HepG2 (cell line): ENCODE data around the gene PDE3A. TPM values are rescaled to one million over a fixed set of nuclear protein-coding genes. Genes with fewer than 3 reads are reported as not detected.

Source experiments
- ATAC-seq: fragments of 200-7000 bp; cut with Tn5 transposase; 3 replicates; pipeline ENCODE4 v1.9.1; 2020; ENCODE audit warnings: mild to moderate bottlenecking, moderate library complexity
- BruUV-seq: library from RNA; stranded (reverse); fragments of 400-500 nt; replicated peaks from 2 replicates; lab custom pipeline; 2021; lab: Mats Ljungman, UMichigan
- CTCF ChIA-PET: fragments of 300-600 bp; formaldehyde crosslinking; extraction: SDS; loops from one replicate; lab custom pipeline; 2021; ENCODE audit warnings: low total read pairs, inconsistent platforms, low intra/inter-chr PET ratio; lab: Yijun Ruan, JAX
- POLR2A ChIA-PET: fragments of 350-600 bp; sonication (Branson Sonifier 250); formaldehyde crosslinking; loops from one replicate; lab custom pipeline; 2020; ENCODE audit warnings: antibody characterized with exemption, inconsistent platforms; lab: Yijun Ruan, JAX
- DNase-seq: peaks from one replicate; pipeline ENCODE4 v3.0.0-alpha.2; 2015; ENCODE audit warnings: low spot score
- FAIRE-seq: peaks from 3 replicates; lab custom pipeline; 2011; peaks lifted over from hg19 to GRCh38; lab: Jason Lieb, UNC
- H2AFZ ChIP-seq: one replicate; pipeline ENCODE4 v1.6.1; 2011; ENCODE audit warnings: low read length, inconsistent platforms
- H3K27ac ChIP-seq: fragments of 300-600 bp; 3 replicates; pipeline ENCODE4 v1.8.0; 2011; ENCODE audit warnings: mixed run types, mild to moderate bottlenecking, mixed read lengths, low read length, inconsistent platforms; ENCODE audit not compliant: insufficient read depth; ENCODE audit errors: extremely low read length
- H3K27me3 ChIP-seq, 2 experiments: fragments of 200-600 bp in 1 of 2; 2 replicates in 1 of 2; 3 replicates in 1 of 2; pipeline versions ENCODE4 v1.6.0 to v1.8.0; 2011; ENCODE audit warnings: low read length in 2 of 2, mild to moderate bottlenecking in 2 of 2, moderate library complexity in 2 of 2, inconsistent platforms in 1 of 2; ENCODE audit not compliant: insufficient read depth in 2 of 2, control insufficient read depth in 1 of 2
- H3K36me3 ChIP-seq, 2 experiments: fragments of 200-600 bp in 1 of 2; replicated peaks in 1 of 2; 2 replicates in 1 of 2; 3 replicates in 1 of 2; pipeline versions ENCODE4 v1.5.1 to v1.8.0; 2011; ENCODE audit warnings: low read length in 2 of 2, inconsistent platforms in 1 of 2; ENCODE audit not compliant: insufficient read depth in 2 of 2, control insufficient read depth in 1 of 2
- H3K4me1 ChIP-seq: 2 replicates; pipeline ENCODE4 v1.5.1; 2012; ENCODE audit warnings: low read length, inconsistent platforms; ENCODE audit not compliant: insufficient read depth
- H3K4me2 ChIP-seq: 2 replicates; pipeline ENCODE4 v1.6.0; 2011; ENCODE audit warnings: low read depth, low read length, inconsistent platforms
- H3K4me3 ChIP-seq, 3 experiments: fragments of 200-600 bp in 1 of 3; sonication (generic), shearing (Covaris generic) in 1 of 3; replicated peaks in 1 of 3; 2 replicates each; pipeline ENCODE4 v1.5.1; 2011 to 2016; ENCODE audit warnings: low read length in 3 of 3, inconsistent platforms in 2 of 3, low read depth in 2 of 3, mild to moderate bottlenecking in 2 of 3, control low read depth in 1 of 3, mixed read lengths in 1 of 3; ENCODE audit not compliant: insufficient read depth in 1 of 3
- H3K79me2 ChIP-seq: one replicate; pipeline ENCODE4 v1.6.1; 2011; ENCODE audit warnings: low read length, inconsistent platforms; ENCODE audit not compliant: insufficient read depth
- H3K9ac ChIP-seq: 2 replicates; pipeline ENCODE4 v1.6.0; 2011; ENCODE audit warnings: mild to moderate bottlenecking, low read depth, low read length, inconsistent platforms; ENCODE audit not compliant: insufficient read depth
- H3K9me3 ChIP-seq: 2 replicates; pipeline ENCODE4 v1.5.1; 2012; ENCODE audit warnings: mild to moderate bottlenecking, low read length
- H4K20me1 ChIP-seq: 2 replicates; pipeline ENCODE4 v1.6.0; 2011; ENCODE audit warnings: inconsistent platforms, mild to moderate bottlenecking, low read length, moderate library complexity; ENCODE audit not compliant: insufficient read depth
- FOXM1 ChIP-seq: sonication (generic); formaldehyde crosslinking; IDR thresholded peaks from 2 replicates; pipeline ENCODE4 v1.5.0; 2020; ENCODE audit warnings: missing genetic modification reagents
- HNF4A ChIP-seq: sonication (generic); formaldehyde crosslinking; IDR thresholded peaks from 2 replicates; pipeline ENCODE4 v1.4.0; 2020; ENCODE audit warnings: missing genetic modification reagents
- NONO ChIP-seq, 2 experiments: fragments of 450-650 bp in 1 of 2; sonication (generic) in 1 of 2; formaldehyde crosslinking in 1 of 2; IDR thresholded peaks in 1 of 2; conservative IDR thresholded peaks in 1 of 2; 2 replicates each; pipeline versions ENCODE4 v1.6.1 to v1.8.0; 2017 to 2022; ENCODE audit warnings: mild to moderate bottlenecking in 1 of 2, missing genetic modification reagents in 1 of 2, moderate library complexity in 1 of 2
- ZNF75D ChIP-seq: sonication (generic); formaldehyde crosslinking; IDR thresholded peaks from 2 replicates; pipeline ENCODE4 v1.8.1; 2023; ENCODE audit warnings: missing genetic modification reagents, mild to moderate bottlenecking, borderline replicate concordance
- WGBS: methylation state at CpG from one replicate; pipeline ENCODE4 v1.1.6; 2017; ENCODE audit warnings: low lambda C conversion rate; 5-methylcytosine and 5-hydroxymethylcytosine counted together
- in situ Hi-C: cut with HindIII; loops from 2 replicates; pipeline ENCODE4 v1.10.0; 2017; ENCODE audit warnings: low pct_unique_long_range_greater_than_20kb; ENCODE audit not compliant: extremely low pct_ligation_motif_present
- intact Hi-C: fragments of 100-400 bp; cut with micrococcal nuclease; formaldehyde crosslinking; loops from one replicate; pipeline ENCODE4 v1.10.0; 2022; ENCODE audit not compliant: unreplicated experiment
- polyA plus RNA-seq, 8 experiments: library from polyadenylated mRNA; depleted of rRNA in 3 of 8; stranded (reverse) in 7 of 8; unstranded in 1 of 8; fragments of >200 nt; fragmentation: Illumina TruSeq in 4 of 8; extraction: Trizol in 4 of 8; gene quantifications; 2 replicates each; pipeline versions ENCODE4 v1.2.1 to v1.2.3, GENCODE V29; 2011 to 2016; ENCODE audit warnings: low read depth in 4 of 8, missing spikeins in 1 of 8, mixed read lengths in 1 of 8; ENCODE audit not compliant: insufficient read depth in 1 of 8
- total RNA-seq, 5 experiments: library from RNA; depleted of rRNA; stranded (reverse); fragments of >200 nt; fragmentation: Illumina TruSeq; extraction: Trizol; gene quantifications; 2 replicates each; pipeline ENCODE4 v1.2.3, GENCODE V29; 2016; ENCODE audit warnings: low read depth in 1 of 5
- TF ChIP-seq, protein P1 (sequence below): sonication (generic); formaldehyde crosslinking; IDR thresholded peaks from 2 replicates; pipeline ENCODE4 v1.4.0; 2020; ENCODE audit warnings: low read depth, missing genetic modification reagents
- TF ChIP-seq, protein P2 (sequence below): sonication (generic); formaldehyde crosslinking; IDR thresholded peaks from 2 replicates; pipeline ENCODE4 v1.8.0; 2022; ENCODE audit warnings: mild to moderate bottlenecking, missing genetic modification reagents, moderate library complexity
- TF ChIP-seq, protein P3 (sequence below): sonication (generic); formaldehyde crosslinking; IDR thresholded peaks from 2 replicates; pipeline ENCODE4 v1.4.0; 2020; ENCODE audit warnings: missing genetic modification reagents
- TF ChIP-seq, protein P4 (sequence below): sonication (generic); formaldehyde crosslinking; IDR thresholded peaks from 2 replicates; pipeline ENCODE4 v1.5.1; 2020; ENCODE audit warnings: mild to moderate bottlenecking, missing genetic modification reagents
- TF ChIP-seq, protein P5 (sequence below): sonication (generic); formaldehyde crosslinking; IDR thresholded peaks from 2 replicates; pipeline ENCODE4 v1.8.0; 2022; ENCODE audit warnings: missing genetic modification reagents, mild to moderate bottlenecking, inconsistent platforms, borderline replicate concordance
- TF ChIP-seq, protein P6 (sequence below): sonication (generic); formaldehyde crosslinking; conservative IDR thresholded peaks from 2 replicates; pipeline ENCODE4 v1.8.0; 2022; ENCODE audit warnings: mild to moderate bottlenecking, moderate library complexity, missing genetic modification reagents

Gene PDE3A
- total and polyA plus RNA-seq, 2 of the 13 experiments (the other 11 are each of a cell fraction or from before 2014, with no cell fraction given) = 0.77 to 1.5 TPM

DNA sequence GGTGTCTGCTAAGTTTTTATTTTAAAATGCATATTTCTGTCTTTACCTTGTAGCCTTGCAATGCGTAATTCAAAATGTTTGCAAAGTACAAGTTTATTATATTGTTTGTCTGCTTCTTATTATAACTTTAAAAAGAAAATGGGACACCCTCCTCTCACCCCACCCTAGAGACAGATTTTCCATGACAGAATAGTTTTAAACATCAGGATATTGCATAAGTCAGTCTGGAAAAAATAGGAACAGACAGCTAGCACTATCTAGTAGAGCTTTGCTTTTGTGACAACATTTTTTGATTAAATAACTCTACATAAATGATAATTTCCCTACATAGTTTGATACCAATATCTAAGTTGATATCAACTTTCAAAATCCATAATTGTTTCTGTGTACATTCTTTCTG, 71.3 kb downstream of the PDE3A start:
- intact Hi-C loops = no loop called here
- ATAC-seq = no peak
- no peaks in the 10 kb centered on the region for H3K36me3 ChIP-seq
- no peak for FAIRE-seq
- in situ Hi-C loops = no loop called here
- H4K20me1 ChIP-seq = no peaks in the 10 kb centered on the region
- 3% methylated on average over 1 of the region's 1 CpG for WGBS
- no peak overlapping the region for H3K4me2 ChIP-seq
- H3K79me2 ChIP-seq = no peaks in the 10 kb centered on the region
- BruUV-seq = no TSS peak
- CTCF ChIA-PET = no interaction called here
- POLR2A ChIA-PET = no interaction called here
- no peak overlapping the region for H2AFZ ChIP-seq
- H3K9me3 ChIP-seq = no peaks in the 10 kb centered on the region
- no peak for DNase-seq
- H3K4me1 ChIP-seq = no peaks in the 10 kb centered on the region
- no peak overlapping the region for H3K9ac ChIP-seq
- H3K4me3 ChIP-seq = no peak overlapping the region
- H3K27me3 ChIP-seq = no peaks in the 10 kb centered on the region
- H3K27ac ChIP-seq = no peak overlapping the region
- TF ChIP-seq HNF4A (CRISPR knock-in tag) = no peak
- TF ChIP-seq, protein P1, sequence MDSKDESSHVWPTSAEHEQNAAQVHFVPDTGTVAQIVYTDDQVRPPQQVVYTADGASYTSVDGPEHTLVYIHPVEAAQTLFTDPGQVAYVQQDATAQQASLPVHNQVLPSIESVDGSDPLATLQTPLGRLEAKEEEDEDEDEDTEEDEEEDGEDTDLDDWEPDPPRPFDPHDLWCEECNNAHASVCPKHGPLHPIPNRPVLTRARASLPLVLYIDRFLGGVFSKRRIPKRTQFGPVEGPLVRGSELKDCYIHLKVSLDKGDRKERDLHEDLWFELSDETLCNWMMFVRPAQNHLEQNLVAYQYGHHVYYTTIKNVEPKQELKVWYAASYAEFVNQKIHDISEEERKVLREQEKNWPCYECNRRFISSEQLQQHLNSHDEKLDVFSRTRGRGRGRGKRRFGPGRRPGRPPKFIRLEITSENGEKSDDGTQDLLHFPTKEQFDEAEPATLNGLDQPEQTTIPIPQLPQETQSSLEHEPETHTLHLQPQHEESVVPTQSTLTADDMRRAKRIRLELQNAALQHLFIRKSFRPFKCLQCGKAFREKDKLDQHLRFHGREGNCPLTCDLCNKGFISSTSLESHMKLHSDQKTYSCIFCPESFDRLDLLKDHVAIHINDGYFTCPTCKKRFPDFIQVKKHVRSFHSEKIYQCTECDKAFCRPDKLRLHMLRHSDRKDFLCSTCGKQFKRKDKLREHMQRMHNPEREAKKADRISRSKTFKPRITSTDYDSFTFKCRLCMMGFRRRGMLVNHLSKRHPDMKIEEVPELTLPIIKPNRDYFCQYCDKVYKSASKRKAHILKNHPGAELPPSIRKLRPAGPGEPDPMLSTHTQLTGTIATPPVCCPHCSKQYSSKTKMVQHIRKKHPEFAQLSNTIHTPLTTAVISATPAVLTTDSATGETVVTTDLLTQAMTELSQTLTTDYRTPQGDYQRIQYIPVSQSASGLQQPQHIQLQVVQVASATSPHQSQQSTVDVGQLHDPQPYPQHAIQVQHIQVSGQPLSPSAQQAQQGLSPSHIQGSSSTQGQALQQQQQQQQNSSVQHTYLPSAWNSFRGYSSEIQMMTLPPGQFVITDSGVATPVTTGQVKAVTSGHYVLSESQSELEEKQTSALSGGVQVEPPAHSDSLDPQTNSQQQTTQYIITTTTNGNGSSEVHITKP (CRISPR knock-in tag) = no peak
- TF ChIP-seq, protein P2, sequence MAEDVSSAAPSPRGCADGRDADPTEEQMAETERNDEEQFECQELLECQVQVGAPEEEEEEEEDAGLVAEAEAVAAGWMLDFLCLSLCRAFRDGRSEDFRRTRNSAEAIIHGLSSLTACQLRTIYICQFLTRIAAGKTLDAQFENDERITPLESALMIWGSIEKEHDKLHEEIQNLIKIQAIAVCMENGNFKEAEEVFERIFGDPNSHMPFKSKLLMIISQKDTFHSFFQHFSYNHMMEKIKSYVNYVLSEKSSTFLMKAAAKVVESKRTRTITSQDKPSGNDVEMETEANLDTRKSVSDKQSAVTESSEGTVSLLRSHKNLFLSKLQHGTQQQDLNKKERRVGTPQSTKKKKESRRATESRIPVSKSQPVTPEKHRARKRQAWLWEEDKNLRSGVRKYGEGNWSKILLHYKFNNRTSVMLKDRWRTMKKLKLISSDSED (CRISPR knock-in tag) = no peak
- TF ChIP-seq, protein P3, sequence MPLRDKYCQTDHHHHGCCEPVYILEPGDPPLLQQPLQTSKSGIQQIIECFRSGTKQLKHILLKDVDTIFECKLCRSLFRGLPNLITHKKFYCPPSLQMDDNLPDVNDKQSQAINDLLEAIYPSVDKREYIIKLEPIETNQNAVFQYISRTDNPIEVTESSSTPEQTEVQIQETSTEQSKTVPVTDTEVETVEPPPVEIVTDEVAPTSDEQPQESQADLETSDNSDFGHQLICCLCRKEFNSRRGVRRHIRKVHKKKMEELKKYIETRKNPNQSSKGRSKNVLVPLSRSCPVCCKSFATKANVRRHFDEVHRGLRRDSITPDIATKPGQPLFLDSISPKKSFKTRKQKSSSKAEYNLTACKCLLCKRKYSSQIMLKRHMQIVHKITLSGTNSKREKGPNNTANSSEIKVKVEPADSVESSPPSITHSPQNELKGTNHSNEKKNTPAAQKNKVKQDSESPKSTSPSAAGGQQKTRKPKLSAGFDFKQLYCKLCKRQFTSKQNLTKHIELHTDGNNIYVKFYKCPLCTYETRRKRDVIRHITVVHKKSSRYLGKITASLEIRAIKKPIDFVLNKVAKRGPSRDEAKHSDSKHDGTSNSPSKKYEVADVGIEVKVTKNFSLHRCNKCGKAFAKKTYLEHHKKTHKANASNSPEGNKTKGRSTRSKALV (CRISPR knock-in tag) = no peak
- TF ChIP-seq NONO (IDR thresholded peaks at IDR 0.05) = no peak
- no peak for TF ChIP-seq NONO (CRISPR knock-in tag; conservative IDR thresholded peaks at IDR 0.05)
- no peak for TF ChIP-seq ZNF75D (CRISPR knock-in tag)
- no peak for TF ChIP-seq FOXM1 (CRISPR knock-in tag)
- TF ChIP-seq, protein P4, sequence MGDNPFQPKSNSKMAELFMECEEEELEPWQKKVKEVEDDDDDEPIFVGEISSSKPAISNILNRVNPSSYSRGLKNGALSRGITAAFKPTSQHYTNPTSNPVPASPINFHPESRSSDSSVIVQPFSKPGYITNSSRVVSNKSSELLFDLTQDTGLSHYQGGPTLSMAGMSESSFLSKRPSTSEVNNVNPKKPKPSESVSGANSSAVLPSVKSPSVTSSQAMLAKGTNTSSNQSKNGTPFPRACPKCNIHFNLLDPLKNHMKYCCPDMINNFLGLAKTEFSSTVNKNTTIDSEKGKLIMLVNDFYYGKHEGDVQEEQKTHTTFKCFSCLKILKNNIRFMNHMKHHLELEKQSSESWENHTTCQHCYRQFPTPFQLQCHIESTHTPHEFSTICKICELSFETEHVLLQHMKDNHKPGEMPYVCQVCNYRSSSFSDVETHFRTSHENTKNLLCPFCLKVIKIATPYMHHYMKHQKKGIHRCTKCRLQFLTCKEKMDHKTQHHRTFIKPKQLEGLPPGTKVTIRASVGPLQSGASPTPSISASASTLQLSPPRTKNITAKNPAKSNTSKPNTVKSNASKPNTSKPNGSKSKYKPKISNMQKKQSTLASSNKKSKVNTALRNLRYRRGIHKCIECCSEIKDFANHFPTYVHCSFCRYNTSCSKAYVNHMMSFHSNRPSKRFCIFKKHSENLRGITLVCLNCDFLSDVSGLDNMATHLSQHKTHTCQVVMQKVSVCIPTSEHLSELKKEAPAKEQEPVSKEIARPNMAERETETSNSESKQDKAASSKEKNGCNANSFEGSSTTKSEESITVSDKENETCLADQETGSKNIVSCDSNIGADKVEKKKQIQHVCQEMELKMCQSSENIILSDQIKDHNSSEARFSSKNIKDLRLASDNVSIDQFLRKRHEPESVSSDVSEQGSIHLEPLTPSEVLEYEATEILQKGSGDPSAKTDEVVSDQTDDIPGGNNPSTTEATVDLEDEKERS = no peak
- TF ChIP-seq, protein P5, sequence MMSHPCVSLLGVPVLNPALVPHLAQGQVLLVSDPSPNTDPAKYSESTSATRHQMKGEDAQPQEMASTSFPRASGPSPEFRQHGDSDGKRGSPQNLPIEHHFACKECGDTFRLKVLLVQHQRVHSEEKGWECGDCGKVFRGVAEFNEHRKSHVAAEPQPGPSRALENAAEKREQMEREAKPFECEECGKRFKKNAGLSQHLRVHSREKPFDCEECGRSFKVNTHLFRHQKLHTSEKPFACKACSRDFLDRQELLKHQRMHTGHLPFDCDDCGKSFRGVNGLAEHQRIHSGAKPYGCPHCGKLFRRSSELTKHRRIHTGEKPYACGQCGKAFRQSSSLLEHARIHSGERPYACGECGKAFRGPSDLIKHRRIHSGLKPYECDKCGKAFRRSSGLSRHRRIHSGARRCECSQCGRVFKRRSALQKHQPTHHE = no peak
- TF ChIP-seq, protein P6, sequence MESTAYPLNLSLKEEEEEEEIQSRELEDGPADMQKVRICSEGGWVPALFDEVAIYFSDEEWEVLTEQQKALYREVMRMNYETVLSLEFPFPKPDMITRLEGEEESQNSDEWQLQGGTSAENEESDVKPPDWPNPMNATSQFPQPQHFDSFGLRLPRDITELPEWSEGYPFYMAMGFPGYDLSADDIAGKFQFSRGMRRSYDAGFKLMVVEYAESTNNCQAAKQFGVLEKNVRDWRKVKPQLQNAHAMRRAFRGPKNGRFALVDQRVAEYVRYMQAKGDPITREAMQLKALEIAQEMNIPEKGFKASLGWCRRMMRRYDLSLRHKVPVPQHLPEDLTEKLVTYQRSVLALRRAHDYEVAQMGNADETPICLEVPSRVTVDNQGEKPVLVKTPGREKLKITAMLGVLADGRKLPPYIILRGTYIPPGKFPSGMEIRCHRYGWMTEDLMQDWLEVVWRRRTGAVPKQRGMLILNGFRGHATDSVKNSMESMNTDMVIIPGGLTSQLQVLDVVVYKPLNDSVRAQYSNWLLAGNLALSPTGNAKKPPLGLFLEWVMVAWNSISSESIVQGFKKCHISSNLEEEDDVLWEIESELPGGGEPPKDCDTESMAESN (CRISPR knock-in tag) = no peak
